GM19238 (cell line): ENCODE measurements around the gene VCAN.
A peak's percentile ranks its signal among the peaks of the same experiment; 100 is the strongest.

Experiments
- DNase-seq: peaks from one replicate; pipeline ENCODE4 v3.0.0; 2011; ENCODE audit warnings: low spot score; ENCODE audit not compliant: insufficient read length

Gene VCAN

GRCh38 chr5:83467371-83468035 lies 4.0 kb upstream of the VCAN start:
- DNase-seq: no peak

GRCh38 chr5:83469075-83469474 lies 2.5 kb upstream of the VCAN start:
- DNase-seq: no peak

- no peak for DNase-seq
Observed at GRCh38 chr5:83470526-83471404, 779 bp upstream of the VCAN start.

- DNase-seq: no peak
Observed at GRCh38 chr5:83472213-83472507, 616 bp downstream of the VCAN start.

- no peak for DNase-seq
Observed at GRCh38 chr5:83472508-83473345, 1.2 kb downstream of the VCAN start.

GRCh38 chr5:83473346-83474160 lies 2.0 kb downstream of the VCAN start:
- DNase-seq: peak; percentile 50

GRCh38 chr5:83474161-83474796 lies 2.7 kb downstream of the VCAN start:
- peak; percentile 39 for DNase-seq

GRCh38 chr5:83474991-83475390 lies 3.4 kb downstream of the VCAN start:
- no peak for DNase-seq

- no peak for DNase-seq
Observed at GRCh38 chr5:83475391-83475863, 3.9 kb downstream of the VCAN start.

- DNase-seq: no peak
Observed at GRCh38 chr5:83475935-83476814, 4.6 kb downstream of the VCAN start.

GRCh38 chr5:83482961-83483360 lies 11.4 kb downstream of the VCAN start:
- DNase-seq: no peak

- DNase-seq: no peak
Observed at GRCh38 chr5:83484294-83484693, 12.8 kb downstream of the VCAN start.

- no peak for DNase-seq
Observed at GRCh38 chr5:83485842-83486241, 14.3 kb downstream of the VCAN start.

GRCh38 chr5:83487155-83487554 lies 15.6 kb downstream of the VCAN start:
- DNase-seq: no peak

GRCh38 chr5:83488271-83488670 lies 16.7 kb downstream of the VCAN start:
- no peak for DNase-seq

GRCh38 chr5:83488821-83489220 lies 17.3 kb downstream of the VCAN start:
- DNase-seq: no peak

- DNase-seq: no peak
Observed at GRCh38 chr5:83490203-83490602, 18.7 kb downstream of the VCAN start.

- DNase-seq: no peak
Observed at GRCh38 chr5:83492331-83492730, 20.8 kb downstream of the VCAN start.

GRCh38 chr5:83493644-83494043 lies 22.1 kb downstream of the VCAN start:
- DNase-seq: no peak
